Neural cell (in vitro differentiated cells): ENCODE results near the gene SLC4A4. TPM values are rescaled to one million over a fixed set of nuclear protein-coding genes. Genes with fewer than 3 reads are reported as not detected.

ENCODE experiments used
- H2AFZ ChIP-seq: fragments of 200-600, 300-800 bp; sonication (generic), shearing (Covaris generic); 2 replicates; pipeline ENCODE4 v1.6.0; 2014; ENCODE audit warnings: low read depth, mild to moderate bottlenecking, antibody characterized with exemption, low read length, moderate library complexity
- H3F3A ChIP-seq: fragments of 200-600 bp; shearing (Covaris generic); 2 replicates; pipeline ENCODE4 v1.6.1; 2016; ENCODE audit warnings: mild to moderate bottlenecking, moderate library complexity, mixed read lengths, antibody characterized with exemption, low read length; ENCODE audit not compliant: insufficient read depth, poor library complexity, severe bottlenecking
- H3K27ac ChIP-seq: fragments of 200-600, 300-800 bp; sonication (generic), shearing (Covaris generic); 2 replicates; pipeline ENCODE4 v1.5.1; 2014; ENCODE audit warnings: mild to moderate bottlenecking, low read length, moderate library complexity
- H3K27me3 ChIP-seq: fragments of 300-800, 200-600 bp; sonication (generic), shearing (Covaris generic); 2 replicates; pipeline ENCODE4 v1.6.0; 2014; ENCODE audit warnings: mild to moderate bottlenecking, low read depth, low read length, moderate library complexity; ENCODE audit not compliant: insufficient read depth
- H3K36me3 ChIP-seq: fragments of 300-800, 200-600 bp; sonication (generic), shearing (Covaris generic); 2 replicates; pipeline ENCODE4 v1.5.1; 2014; ENCODE audit warnings: mild to moderate bottlenecking, antibody characterized with exemption, low read length, moderate library complexity; ENCODE audit not compliant: insufficient read depth
- H3K4me2 ChIP-seq: fragments of 300-800, 200-600 bp; sonication (generic), shearing (Covaris generic); 2 replicates; pipeline ENCODE4 v1.6.0; 2014; ENCODE audit warnings: mild to moderate bottlenecking, low read length
- H3K4me3 ChIP-seq: fragments of 300-800, 200-600 bp; sonication (generic), shearing (Covaris generic); 2 replicates; pipeline ENCODE4 v1.5.1; 2014; ENCODE audit warnings: mild to moderate bottlenecking, low read length, moderate library complexity
- H3K79me2 ChIP-seq: fragments of 200-600 bp; shearing (Covaris generic); replicated peaks from 2 replicates; pipeline ENCODE4 v1.6.0; 2014; ENCODE audit warnings: mild to moderate bottlenecking, low read length, moderate library complexity; ENCODE audit not compliant: insufficient read depth
- H3K9ac ChIP-seq: fragments of 300-800, 200-600 bp; sonication (generic), shearing (Covaris generic); 2 replicates; pipeline ENCODE4 v1.6.1; 2016; ENCODE audit warnings: mild to moderate bottlenecking, low read length, mixed read lengths
- H3K9me2 ChIP-seq: fragments of 200-600 bp; shearing (Covaris generic); 2 replicates; pipeline ENCODE4 v1.6.1; 2016; ENCODE audit warnings: mild to moderate bottlenecking, low read length, mixed read lengths; ENCODE audit not compliant: insufficient read depth
- H3K9me3 ChIP-seq: fragments of 200-600, 300-800 bp; sonication (generic), shearing (Covaris generic); 2 replicates; pipeline ENCODE4 v1.6.1; 2016; ENCODE audit warnings: mild to moderate bottlenecking, mixed run types, low read length, moderate library complexity, mixed read lengths
- H4K20me1 ChIP-seq: fragments of 200-600 bp; shearing (Covaris generic); 2 replicates; pipeline ENCODE4 v1.6.1; 2016; ENCODE audit warnings: mild to moderate bottlenecking, mixed run types; ENCODE audit not compliant: insufficient read depth
- EP300 ChIP-seq: fragments of 450-650 bp; conservative IDR thresholded peaks from 2 replicates; pipeline ENCODE4 v1.6.1; 2014; ENCODE audit warnings: antibody characterized with exemption, mild to moderate bottlenecking, moderate library complexity; ENCODE audit not compliant: poor library complexity, severe bottlenecking
- EZH2 ChIP-seq: fragments of 200-600, 300-800 bp; shearing (Covaris generic), sonication (generic); IDR thresholded peaks from 2 replicates; pipeline ENCODE4 v1.6.1; 2014; ENCODE audit warnings: antibody characterized with exemption, low read length, borderline replicate concordance, mild to moderate bottlenecking; ENCODE audit not compliant: insufficient read depth, poor library complexity, severe bottlenecking
- MXI1 ChIP-seq: fragments of 450-650 bp; conservative IDR thresholded peaks from 2 replicates; pipeline ENCODE4 v1.6.1; 2014; ENCODE audit warnings: antibody characterized with exemption, mild to moderate bottlenecking; ENCODE audit not compliant: poor library complexity, severe bottlenecking
- POLR2AphosphoS5 ChIP-seq: IDR thresholded peaks from 2 replicates; pipeline ENCODE4 v1.6.1; 2012
- RAD21 ChIP-seq: fragments of 450-650 bp; conservative IDR thresholded peaks from 2 replicates; pipeline ENCODE4 v1.6.1; 2014; ENCODE audit warnings: antibody characterized with exemption, mild to moderate bottlenecking, moderate library complexity
- REST ChIP-seq: IDR thresholded peaks from 2 replicates; pipeline ENCODE4 v1.6.1; 2012; ENCODE audit warnings: borderline replicate concordance
- SMC3 ChIP-seq: fragments of 450-650 bp; conservative IDR thresholded peaks from 2 replicates; pipeline ENCODE4 v1.6.1; 2014; ENCODE audit warnings: antibody characterized with exemption, mild to moderate bottlenecking, moderate library complexity; ENCODE audit not compliant: poor library complexity
- TAF1 ChIP-seq: IDR thresholded peaks from 2 replicates; pipeline ENCODE4 v1.6.1; 2012; ENCODE audit warnings: low read depth
- polyA plus RNA-seq: library from polyadenylated mRNA; depleted of rRNA; stranded (reverse); fragments of >200 nt; gene quantifications from 2 replicates; pipeline ENCODE4 v1.2.3, GENCODE V29; 2014
- TF ChIP-seq, protein P1 (sequence below): fragments of 450-650 bp; IDR thresholded peaks from 2 replicates; pipeline ENCODE4 v1.5.1; 2014; ENCODE audit warnings: antibody characterized with exemption, mild to moderate bottlenecking, moderate library complexity; ENCODE audit not compliant: poor library complexity, severe bottlenecking

The SLC4A4 gene
- polyA plus RNA-seq, 1 donor from 2014 or later = 9.2 TPM

DNA sequence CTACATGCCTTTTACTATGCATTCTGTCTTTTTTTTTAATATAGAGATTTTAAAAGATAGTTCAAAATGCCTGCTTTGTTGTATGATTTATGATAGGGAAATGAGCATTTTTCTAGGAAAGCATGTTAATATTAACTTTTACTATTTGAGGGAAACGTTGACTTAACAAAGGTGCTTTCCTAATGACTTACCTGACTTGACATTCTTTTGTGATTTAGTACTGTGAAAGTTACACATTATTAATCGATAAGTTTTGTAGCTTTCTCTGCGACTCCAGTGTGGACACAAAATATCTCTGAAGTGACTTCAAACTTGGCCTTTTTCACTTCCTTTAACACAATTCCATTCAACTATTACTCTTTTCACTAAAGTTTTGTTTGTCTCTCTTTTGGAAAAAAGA lies 260.8 kb downstream of the SLC4A4 start:
- Histone ChIP-seq H4K20me1 (no peaks in the 10 kb centered on the region), H3K27ac (no peak overlapping the region)

GRCh38 chr4:71602289-71602900 lies 263.6 kb downstream of the SLC4A4 start:
- no peak overlapping the region for H3K4me2 ChIP-seq
- no peaks in the 10 kb centered on the region for H3F3A ChIP-seq
- no peak overlapping the region for H3K9ac ChIP-seq
- no peaks in the 10 kb centered on the region for H3K9me2 ChIP-seq
- H4K20me1 ChIP-seq = no peaks in the 10 kb centered on the region
- no peaks in the 10 kb centered on the region for H3K9me3 ChIP-seq
- no peak overlapping the region for H2AFZ ChIP-seq
- no peaks in the 10 kb centered on the region for H3K79me2 ChIP-seq
- TF ChIP-seq POLR2AphosphoS5 (no peak), EP300 (no peak), MXI1 (no peak), EZH2 (no peak), RAD21 (no peak), REST (no peak), SMC3 (no peak), TAF1 (no peak)
- TF ChIP-seq, protein P1, sequence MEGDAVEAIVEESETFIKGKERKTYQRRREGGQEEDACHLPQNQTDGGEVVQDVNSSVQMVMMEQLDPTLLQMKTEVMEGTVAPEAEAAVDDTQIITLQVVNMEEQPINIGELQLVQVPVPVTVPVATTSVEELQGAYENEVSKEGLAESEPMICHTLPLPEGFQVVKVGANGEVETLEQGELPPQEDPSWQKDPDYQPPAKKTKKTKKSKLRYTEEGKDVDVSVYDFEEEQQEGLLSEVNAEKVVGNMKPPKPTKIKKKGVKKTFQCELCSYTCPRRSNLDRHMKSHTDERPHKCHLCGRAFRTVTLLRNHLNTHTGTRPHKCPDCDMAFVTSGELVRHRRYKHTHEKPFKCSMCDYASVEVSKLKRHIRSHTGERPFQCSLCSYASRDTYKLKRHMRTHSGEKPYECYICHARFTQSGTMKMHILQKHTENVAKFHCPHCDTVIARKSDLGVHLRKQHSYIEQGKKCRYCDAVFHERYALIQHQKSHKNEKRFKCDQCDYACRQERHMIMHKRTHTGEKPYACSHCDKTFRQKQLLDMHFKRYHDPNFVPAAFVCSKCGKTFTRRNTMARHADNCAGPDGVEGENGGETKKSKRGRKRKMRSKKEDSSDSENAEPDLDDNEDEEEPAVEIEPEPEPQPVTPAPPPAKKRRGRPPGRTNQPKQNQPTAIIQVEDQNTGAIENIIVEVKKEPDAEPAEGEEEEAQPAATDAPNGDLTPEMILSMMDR = no peak
- no peak overlapping the region for H3K4me3 ChIP-seq
- no peaks in the 10 kb centered on the region for H3K36me3 ChIP-seq
- no peaks in the 10 kb centered on the region for H3K27me3 ChIP-seq
- no peak overlapping the region for H3K27ac ChIP-seq

More for the DNA sequence above, 260.8 kb downstream of the SLC4A4 start:
- Histone ChIP-seq H3F3A (no peaks in the 10 kb centered on the region), H3K9me2 (no peaks in the 10 kb centered on the region), H3K79me2 (no peaks in the 10 kb centered on the region), H3K27me3 (no peaks in the 10 kb centered on the region), H2AFZ (no peak overlapping the region), H3K4me3 (no peak overlapping the region), H3K9me3 (no peaks in the 10 kb centered on the region), H3K4me2 (no peak overlapping the region), H3K36me3 (no peaks in the 10 kb centered on the region), H3K9ac (no peak overlapping the region)
- TF ChIP-seq MXI1 (no peak), TAF1 (no peak), RAD21 (no peak)
- TF ChIP-seq, protein P1 = no peak
